ENCODE measurements around the gene PCDHAC2. TPM values are rescaled to one million over a fixed set of nuclear protein-coding genes. Genes with fewer than 3 reads are reported as not detected.

The PCDHAC2 gene
- total RNA-seq, 1 donor from 2014 or later: 0.67 TPM

DNA sequence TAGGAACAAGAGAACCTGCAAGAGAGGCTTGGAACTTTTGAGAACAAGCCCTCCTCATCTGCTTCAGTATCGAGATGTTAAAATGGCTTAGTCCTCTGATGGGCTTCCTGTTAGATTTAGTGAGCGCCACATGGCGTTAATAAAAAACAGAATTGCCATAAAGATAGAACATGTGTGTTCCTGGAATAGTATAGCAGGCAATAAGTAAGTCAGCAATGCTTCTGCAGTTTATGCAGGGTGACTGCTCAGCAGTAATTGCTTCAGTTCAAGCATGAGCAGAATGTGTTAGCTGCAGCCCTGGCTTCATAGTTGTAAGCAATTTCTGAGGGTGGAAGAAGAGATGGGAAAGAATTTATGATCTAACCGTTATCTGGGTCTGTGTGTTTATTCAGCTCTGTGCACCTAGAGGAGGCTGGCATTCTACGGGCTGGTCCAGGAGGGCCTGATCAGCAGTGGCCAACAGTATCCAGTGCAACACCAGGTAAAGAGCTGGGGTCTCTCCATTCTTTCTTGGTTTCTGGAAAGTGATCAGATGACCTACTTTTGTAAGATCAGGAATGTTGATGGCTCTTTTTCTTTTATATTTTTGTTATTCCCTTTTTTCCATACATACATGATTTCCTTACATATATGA, 15.9 kb downstream of the PCDHAC2 start:
- intact Hi-C loops (cut with DNase I): no loop called here
- DNase-seq (ENCODE audit: low spot score): no peak

DNA sequence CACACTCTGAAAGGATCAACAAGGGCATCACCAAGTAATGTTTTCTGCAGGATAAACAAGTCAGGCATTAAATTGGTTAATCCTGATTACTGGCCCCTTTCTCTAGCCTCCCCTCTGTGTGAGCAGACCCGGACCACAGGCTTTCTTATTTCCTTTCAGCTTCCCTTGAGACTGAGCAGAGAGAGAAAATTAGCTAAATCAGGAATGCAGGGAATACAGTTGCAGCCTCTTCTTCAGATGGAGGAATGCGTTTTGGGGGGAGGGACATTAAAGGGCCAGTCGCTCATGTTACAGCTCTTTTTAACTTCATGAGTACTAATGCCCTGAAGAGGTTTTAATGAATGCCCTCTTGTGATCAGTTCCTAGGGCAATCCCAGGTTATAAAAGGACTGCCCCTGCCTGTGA, 19.8 kb downstream of the PCDHAC2 start:
- no peak for DNase-seq (ENCODE audit: low spot score)
- intact Hi-C loops (cut with DNase I): no loop called here

DNA sequence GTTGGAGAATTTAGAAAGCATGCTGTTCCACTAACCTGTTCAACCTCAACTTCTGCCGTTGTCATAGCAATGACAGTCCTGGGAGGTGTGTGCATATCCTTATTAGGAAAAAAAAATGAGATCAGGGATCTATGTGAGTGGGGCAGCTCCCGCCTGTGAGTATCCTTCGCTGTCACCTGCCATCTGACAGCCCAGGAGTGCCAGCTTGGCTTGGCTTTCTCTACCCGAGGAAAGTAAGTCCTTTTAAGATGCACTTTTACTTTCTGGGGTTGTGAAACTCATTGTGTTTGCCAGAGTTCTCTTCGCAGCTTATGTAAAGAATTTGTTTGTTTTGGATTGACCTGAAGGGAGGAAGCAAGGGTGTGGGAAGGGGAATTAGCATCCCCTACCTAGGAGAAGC, 21.8 kb downstream of the PCDHAC2 start:
- DNase-seq (ENCODE audit: low spot score): no peak
- intact Hi-C loops (cut with DNase I): no loop called here

DNA sequence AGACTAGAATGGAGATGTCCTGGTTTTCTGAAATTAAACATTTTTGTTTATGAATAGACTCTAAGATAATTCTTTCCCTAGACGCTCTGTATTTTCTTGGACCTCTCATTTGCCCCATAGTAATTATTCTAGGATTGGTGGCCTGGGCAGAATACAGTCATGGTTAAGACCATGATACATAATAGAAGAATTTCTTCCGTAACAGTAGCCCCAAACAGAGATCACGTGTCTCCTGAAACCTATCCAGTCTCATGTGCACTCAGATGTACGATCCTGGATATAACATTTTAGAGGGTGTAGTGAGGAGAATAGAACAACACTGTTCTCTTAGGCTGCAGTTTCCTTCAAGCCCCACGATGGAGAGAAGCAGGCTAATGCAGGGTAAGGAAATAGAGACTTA, 22.3 kb downstream of the PCDHAC2 start:
- intact Hi-C loops (cut with DNase I): no loop called here
- no peak for DNase-seq (ENCODE audit: low spot score)

DNA sequence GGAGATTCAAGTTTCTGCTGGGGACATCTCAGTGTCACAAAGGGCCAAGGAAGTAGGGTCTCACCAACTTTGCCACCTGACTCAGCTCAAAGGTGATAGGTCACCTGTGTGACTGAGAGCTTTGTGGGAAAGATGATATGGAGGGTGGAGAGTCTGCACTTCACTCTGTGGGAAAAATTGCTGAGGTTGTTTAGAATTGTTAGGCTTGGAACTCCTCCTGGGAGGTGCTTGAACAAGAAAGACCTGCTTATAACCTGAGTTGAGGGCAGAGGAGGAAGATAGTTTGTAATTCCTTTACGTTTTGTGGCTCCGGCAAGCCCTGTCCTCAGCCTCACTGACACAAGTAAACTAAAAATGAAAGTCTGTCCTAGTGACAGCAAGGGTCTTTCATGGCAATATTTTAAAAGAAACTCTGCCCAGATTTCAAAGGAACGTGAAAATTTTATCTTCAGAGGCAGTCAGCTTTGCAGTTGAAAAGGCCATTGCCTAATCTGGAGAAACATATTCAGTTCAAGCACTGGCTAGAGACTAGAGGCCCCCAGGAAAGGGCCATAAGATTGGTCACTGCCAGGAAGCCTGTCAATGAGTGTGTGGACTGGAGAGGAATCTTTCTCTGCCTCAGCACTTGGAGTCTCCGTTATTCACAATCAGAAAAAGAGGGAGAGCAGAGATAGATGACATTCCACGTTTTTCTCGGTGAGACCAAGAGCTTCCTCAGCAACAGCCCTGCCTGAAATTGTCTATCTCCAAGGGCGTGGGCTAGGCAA, 23.2 kb downstream of the PCDHAC2 start:
- intact Hi-C loops (cut with DNase I): no loop called here
- DNase-seq (ENCODE audit: low spot score): no peak

DNA sequence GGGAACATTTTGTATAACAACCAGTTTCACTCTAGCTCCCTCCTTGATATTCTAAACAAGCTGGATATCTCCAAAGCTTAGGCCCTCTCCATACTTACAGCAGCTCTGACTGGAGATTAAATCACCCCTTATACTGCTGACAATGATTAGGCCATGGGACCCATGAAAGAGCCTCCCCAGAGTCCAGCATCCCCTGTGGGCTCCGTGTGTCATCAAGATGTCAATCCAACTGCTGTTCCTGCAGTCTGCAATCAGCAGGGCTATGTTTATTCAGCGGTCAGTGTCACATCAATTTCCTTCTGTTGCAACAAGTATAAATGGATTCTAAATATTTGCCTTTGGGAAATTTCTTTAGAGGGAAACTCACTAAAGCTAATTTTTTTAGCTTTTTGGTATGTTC, 26.6 kb downstream of the PCDHAC2 start:
- no peak for DNase-seq (ENCODE audit: low spot score)
- intact Hi-C loops (cut with DNase I): no loop called here

DNA sequence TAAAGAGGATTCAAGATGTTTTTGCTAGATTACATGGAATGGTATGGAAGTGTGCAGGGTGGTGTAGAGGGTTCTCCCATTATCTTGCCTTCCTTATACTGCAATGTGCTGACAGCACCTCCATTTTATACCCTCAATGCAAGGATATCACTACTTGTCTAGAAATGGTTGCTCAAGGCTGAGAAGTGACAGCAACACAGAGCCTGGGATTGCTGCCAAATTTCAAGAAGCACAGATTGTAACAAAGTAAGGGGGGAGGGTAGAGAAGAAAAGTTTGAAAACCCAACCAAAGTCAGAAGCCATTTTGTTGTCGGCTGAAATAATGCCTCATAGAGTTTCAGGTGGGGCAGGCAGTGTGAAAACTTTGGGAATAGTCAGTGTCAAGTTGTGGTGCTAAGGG, 29.8 kb downstream of the PCDHAC2 start:
- DNase-seq (ENCODE audit: low spot score): no peak
- intact Hi-C loops (cut with DNase I): no loop called here

DNA sequence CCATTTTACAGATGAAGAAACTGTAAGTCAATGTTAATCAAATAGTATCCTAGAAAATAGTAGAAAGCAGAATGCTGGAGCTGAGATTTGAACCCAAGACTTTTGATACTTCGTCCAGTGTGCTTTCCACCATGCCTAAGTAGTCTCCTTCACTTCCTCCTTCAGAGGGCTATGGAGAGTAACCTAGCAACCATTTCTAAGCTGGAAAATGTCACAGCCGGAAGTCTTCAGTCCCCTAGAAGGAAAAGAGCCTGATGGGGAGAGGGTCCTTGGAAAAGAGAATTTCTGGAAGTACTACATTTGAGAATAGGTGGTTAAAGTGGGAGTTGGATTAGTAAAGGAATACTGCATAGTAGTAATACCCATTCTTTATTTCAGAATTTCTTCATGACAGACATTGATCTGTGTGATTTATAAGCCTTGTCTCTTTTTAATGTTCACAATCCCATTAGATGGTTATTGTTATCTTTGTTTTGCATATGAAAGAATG, 32.7 kb downstream of the PCDHAC2 start:
- DNase-seq (ENCODE audit: low spot score): no peak
- intact Hi-C loops (cut with DNase I): no loop called here

DNA sequence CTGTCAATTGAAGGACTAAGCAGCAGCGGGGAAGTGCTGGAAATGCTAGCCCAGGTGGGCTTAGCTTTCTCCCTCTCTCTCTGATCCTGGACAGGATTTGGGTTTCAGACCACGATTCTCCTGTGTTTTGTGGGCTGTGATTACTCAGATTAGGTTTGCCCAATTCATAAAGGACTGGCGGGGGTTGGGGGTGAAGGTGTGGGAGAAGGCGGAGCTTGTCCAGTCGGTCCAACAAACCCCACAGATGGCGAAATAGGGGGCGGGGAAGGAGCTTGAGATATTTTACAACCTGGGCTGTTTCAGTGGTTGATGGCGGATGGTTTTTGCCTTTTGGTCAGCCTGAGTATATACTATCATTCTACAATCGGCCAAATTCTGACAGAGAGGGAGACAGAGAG, 35.2 kb downstream of the PCDHAC2 start:
- DNase-seq (ENCODE audit: low spot score): no peak
- intact Hi-C loops (cut with DNase I): no loop called here

DNA sequence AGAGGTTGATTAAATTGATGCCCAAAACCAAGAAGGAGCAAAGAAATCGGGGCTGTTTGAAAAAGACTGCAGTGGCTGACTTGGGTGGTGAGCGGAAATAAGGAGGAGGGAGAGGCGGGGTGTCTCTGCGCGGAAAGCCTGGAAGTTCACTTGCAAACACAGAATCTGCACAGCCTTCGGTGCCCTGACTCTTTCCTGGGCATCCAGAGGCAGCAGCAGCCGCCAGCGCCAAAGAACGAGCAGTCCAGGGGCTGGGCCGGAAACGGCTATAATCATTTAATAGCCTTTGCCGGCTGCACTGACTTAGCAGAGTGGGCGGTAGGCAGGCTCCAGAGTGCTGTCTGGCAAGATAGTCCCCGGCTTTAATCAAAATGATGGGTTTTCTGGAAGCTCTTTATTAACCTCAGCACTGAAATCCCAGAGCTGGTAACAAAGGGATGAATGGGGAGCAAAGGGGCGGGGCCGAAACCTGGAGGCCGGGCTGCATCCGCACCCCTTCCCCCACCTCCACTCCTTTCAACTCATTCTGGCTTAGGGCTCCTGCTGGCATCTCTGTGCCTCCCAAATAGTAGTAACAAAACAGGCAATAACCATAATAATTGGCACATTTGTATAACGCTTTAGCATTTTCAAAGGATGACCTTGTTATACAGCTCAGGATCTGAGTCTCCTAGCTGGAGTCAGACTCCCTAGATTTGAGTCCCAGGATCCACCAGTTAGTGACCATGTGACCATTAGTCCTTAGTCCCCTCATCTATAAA, 35.7 kb downstream of the PCDHAC2 start:
- no peak for DNase-seq (ENCODE audit: low spot score)
- intact Hi-C loops (cut with DNase I): no loop called here

DNA sequence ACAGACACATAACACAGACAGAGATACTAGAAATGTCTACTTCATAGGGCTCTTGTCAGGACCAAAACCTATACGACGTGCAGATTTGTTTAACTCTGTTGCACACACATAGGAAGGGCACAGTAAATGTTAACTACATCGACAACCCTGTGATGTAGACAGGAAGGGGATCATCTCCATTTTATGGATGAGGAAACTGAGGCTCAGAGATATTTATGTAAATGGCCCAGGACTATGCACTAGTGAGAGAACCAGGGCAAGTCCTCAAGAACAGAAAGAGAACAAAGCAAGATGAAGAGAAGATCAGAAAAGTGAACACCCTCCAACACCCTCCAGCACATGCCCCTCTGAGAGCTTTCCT, 36.3 kb downstream of the PCDHAC2 start:
- no peak for DNase-seq (ENCODE audit: low spot score)
- intact Hi-C loops (cut with DNase I): no loop called here

DNA sequence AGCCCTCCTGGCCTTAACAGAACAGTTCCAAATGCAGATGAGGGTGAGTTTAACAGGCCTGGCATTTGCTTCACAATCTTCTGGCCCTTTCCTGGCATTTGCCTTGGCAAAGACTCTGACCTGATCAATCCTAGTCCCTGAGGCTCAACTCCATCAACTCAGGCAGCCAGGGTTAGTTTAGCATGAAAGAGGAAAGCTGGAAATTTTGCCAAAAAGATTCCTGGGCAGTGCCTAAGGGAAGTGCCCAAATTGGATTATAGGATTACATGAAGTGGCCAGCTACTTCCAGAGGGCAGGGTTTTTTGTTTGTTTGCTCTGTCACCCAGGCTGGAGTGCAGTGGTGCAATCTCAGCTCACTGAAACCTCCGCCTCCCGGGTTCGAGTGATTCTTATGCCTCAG, 36.8 kb downstream of the PCDHAC2 start:
- intact Hi-C loops (cut with DNase I): no loop called here
- DNase-seq (ENCODE audit: low spot score): no peak

DNA sequence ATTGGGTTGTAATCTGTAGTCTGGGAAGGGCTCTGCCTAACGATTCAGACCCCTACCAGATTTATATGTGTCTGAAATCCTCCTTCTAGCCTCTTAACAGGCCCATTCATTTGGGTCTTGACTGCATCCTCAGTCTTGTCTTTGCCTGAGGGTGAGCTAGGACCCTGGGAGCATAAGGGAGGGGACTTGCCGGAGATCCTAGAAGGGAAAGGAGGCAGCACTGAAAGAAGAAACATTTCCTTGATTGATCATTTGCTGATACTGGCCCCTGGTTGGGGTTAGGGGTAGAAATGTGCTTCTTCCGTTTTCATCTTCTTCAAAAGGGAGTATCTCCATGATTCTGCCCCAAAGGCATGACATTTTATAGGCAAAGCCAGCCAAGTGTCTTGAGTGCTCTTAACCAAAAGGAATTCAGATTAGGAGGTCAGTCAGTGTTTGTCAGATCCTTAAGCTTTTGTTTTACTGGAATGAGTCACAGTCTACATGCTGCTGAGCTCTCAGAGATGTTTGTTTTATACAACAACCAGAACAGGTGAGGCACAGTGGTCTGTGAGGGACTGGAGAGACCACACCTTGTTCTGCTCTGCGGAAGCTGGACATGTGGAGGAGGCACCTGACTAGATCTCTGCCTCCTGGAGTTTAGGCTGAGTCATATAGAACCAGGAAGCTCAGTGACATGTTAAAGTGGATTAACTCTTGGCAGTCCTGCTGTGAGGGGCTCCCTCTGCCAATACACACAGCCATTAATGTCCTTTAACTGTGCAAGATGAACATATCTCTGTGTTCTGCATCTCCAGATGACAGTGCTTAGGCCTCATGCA, 37.7 kb downstream of the PCDHAC2 start:
- intact Hi-C loops (cut with DNase I): no loop called here
- no peak for DNase-seq (ENCODE audit: low spot score)

DNA sequence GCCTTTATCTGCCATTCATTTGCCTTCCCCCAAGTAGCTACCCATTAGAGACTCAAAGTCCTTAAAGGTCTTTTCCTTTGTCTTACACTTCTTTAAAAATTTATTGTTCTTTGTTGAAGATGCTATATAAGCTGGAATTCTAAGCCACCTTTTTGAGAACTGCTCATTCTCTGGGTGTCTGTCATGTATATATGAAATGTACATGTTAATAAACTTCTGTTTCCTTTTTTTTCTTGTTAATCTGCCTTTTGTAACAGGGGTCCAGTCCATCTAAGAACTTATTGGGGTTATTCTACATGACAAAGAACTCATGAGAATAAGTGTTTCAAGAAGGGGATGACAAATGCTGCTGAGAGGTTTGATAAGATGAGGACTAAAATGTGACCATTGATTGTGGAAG, 41.5 kb downstream of the PCDHAC2 start:
- intact Hi-C loops (cut with DNase I): no loop called here

DNA sequence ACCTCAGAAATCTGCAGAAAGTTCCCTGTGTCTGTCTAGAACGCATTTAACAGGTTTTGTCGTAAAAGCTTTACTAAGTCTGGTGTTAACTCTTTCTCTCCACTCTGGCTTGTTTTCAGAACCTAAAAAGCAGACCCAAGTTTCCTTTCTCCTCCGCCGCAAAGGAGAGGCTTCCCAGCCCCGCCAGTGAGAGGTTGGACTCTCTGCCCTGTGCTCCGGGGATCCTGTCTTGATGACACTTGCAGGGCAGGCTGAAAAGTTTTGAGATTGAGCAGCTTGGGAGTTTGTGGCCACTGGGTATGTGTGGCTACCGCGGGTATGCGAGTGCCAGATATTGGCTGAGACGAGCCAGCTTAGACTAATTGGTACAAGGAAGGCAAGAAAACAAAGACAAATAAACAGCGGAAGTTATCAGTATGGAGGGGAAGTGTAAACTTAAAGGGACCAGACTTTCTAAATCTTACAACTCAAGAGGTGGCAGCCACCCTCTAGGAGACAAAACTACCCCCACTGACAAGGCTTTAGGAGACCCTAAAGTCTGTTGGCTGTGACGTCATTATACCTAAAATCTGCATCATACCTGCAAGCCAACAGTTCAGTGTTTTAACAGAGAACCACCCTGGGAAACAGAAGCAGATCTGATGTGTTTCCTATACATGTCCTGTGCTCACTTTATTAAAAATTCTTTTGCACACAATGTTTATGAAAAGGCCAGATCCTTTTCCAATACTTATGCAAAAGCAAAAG, 43.9 kb downstream of the PCDHAC2 start:
- intact Hi-C loops (cut with DNase I): no loop called here
- no peak for DNase-seq (ENCODE audit: low spot score)

More for the DNA sequence above, 41.5 kb downstream of the PCDHAC2 start:
- no peak for DNase-seq (ENCODE audit: low spot score)

DNA sequence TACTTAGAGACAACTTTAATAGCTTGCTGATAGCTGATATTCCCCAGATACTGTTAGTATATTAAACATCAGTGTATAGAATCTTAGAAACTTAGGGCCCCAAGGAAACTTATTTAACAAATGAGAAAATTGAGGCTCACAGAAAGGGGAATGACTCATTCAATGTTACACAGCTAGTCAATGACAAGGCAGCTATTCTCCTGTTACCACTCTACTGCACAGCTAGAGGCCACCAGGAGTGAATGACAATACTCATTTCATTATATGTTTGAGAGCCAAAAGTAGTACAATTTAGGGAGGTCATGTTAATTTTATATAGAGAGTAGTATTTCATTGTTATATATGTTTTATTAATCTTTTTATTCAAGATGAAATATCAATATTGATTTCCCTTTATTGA, 51.7 kb downstream of the PCDHAC2 start:
- intact Hi-C loops (cut with DNase I): no loop called here

More for the DNA sequence above, 51.7 kb downstream of the PCDHAC2 start:
- DNase-seq (ENCODE audit: low spot score): no peak
